Esophagus squamous epithelium (tissue), 4 donors: ENCODE measurements around the gene MLLT3.

ENCODE experiments used
- POLR2A ChIP-seq, 4 donors: fragments of 450-650 bp; IDR thresholded peaks; one replicate each; pipeline ENCODE4 v1.6.1; 2017; ENCODE audit warnings: antibody characterized with exemption in 4 of 4, mild to moderate bottlenecking in 4 of 4, moderate library complexity in 3 of 4
- TF ChIP-seq, protein P1 (sequence below), 6 experiments: fragments of 450-650 bp in 4 of 6; fragments of 200-600 bp in 2 of 6; sonication (generic) in 2 of 6; IDR thresholded peaks; one replicate each; pipeline ENCODE4 v1.5.1; 2016 to 2019; ENCODE audit warnings: antibody characterized with exemption in 6 of 6, mild to moderate bottlenecking in 4 of 6, moderate library complexity in 4 of 6

DNA sequence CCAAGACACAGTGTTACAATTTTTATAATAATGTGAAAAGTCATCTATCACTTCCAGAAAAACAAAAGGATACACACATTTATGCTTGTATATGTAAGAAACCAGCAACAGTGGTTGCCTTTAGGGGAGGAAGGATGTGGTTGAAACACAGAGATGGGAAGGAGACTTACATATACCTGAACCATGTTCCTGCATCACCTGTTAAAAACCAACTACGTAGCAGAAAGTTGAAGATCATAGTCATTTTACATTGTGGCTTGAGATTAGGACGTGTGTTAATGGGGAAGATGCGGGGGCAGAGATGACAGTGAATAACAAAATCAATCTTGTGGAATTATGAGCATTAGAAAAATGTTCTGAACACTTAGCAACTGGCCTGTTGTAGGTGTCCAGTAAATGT, 307.3 kb downstream of the MLLT3 start:
- TF ChIP-seq, protein P1, sequence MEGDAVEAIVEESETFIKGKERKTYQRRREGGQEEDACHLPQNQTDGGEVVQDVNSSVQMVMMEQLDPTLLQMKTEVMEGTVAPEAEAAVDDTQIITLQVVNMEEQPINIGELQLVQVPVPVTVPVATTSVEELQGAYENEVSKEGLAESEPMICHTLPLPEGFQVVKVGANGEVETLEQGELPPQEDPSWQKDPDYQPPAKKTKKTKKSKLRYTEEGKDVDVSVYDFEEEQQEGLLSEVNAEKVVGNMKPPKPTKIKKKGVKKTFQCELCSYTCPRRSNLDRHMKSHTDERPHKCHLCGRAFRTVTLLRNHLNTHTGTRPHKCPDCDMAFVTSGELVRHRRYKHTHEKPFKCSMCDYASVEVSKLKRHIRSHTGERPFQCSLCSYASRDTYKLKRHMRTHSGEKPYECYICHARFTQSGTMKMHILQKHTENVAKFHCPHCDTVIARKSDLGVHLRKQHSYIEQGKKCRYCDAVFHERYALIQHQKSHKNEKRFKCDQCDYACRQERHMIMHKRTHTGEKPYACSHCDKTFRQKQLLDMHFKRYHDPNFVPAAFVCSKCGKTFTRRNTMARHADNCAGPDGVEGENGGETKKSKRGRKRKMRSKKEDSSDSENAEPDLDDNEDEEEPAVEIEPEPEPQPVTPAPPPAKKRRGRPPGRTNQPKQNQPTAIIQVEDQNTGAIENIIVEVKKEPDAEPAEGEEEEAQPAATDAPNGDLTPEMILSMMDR (IDR thresholded peaks at IDR 0.05), result no peak
- TF ChIP-seq POLR2A (IDR thresholded peaks at IDR 0.05), result no peak
